SU-DHL-6 (cell line): ENCODE data around the gene DNAAF5.
"Not testable (repeated sequence)": the region's sequence is repeated elsewhere in the genome, so short reads cannot be mapped to it uniquely, and the experiment has no call there.

ENCODE experiments used
- H2AFZ ChIP-seq: fragments of 200-600 bp; sonication (generic); 2 replicates; pipeline ENCODE4 v1.6.1; 2014; ENCODE audit warnings: low read depth, mild to moderate bottlenecking, moderate library complexity, mixed read lengths, antibody characterized with exemption, low read length; ENCODE audit not compliant: severe bottlenecking
- H3F3A ChIP-seq: fragments of 200-600 bp; shearing (Covaris generic); 2 replicates; pipeline ENCODE4 v1.6.0; 2016; ENCODE audit warnings: antibody characterized with exemption, mild to moderate bottlenecking; ENCODE audit not compliant: insufficient read depth
- H3K27ac ChIP-seq: fragments of 200-600 bp; sonication (generic); 2 replicates; pipeline ENCODE4 v1.5.1; 2016; ENCODE audit warnings: low read depth, mild to moderate bottlenecking, low read length, moderate library complexity, mixed read lengths
- H3K27me3 ChIP-seq: fragments of 200-600 bp; sonication (generic), shearing (Covaris generic); 2 replicates; pipeline ENCODE4 v1.6.0; 2014; ENCODE audit warnings: mild to moderate bottlenecking, low read length
- H3K36me3 ChIP-seq: fragments of 200-600 bp; sonication (generic); 2 replicates; pipeline ENCODE4 v1.6.1; 2014; ENCODE audit warnings: mild to moderate bottlenecking, low read length, mixed read lengths
- H3K4me2 ChIP-seq: fragments of 300-600, 200-600 bp; shearing (Covaris generic), sonication (generic); 2 replicates; pipeline ENCODE4 v1.6.0; 2014; ENCODE audit warnings: low read length, low read depth, mild to moderate bottlenecking; ENCODE audit not compliant: poor library complexity, severe bottlenecking
- H3K4me3 ChIP-seq: fragments of 200-600 bp; sonication (generic); 2 replicates; pipeline ENCODE4 v1.5.1; 2014; ENCODE audit warnings: antibody characterized with exemption, low read length, mild to moderate bottlenecking, mixed read lengths; ENCODE audit not compliant: insufficient read depth, poor library complexity, severe bottlenecking
- H3K79me2 ChIP-seq: fragments of 200-600 bp; sonication (generic); 2 replicates; pipeline ENCODE4 v1.6.1; 2014; ENCODE audit warnings: mild to moderate bottlenecking, low read length, moderate library complexity; ENCODE audit not compliant: insufficient read depth
- H3K9ac ChIP-seq: fragments of 200-600 bp; sonication (generic); 2 replicates; pipeline ENCODE4 v1.7.0; 2014; ENCODE audit warnings: mild to moderate bottlenecking, low read length
- H3K9me2 ChIP-seq: fragments of 200-600 bp; sonication (generic); replicated peaks from 2 replicates; pipeline ENCODE4 v1.6.1; 2014; ENCODE audit warnings: low read length; ENCODE audit not compliant: insufficient read depth
- H3K9me3 ChIP-seq: fragments of 200-600 bp; sonication (generic); 2 replicates; pipeline ENCODE4 v1.6.1; 2014; ENCODE audit warnings: low read length, mixed read lengths; ENCODE audit not compliant: insufficient read depth
- H4K20me1 ChIP-seq: fragments of 200-600 bp; sonication (generic); 2 replicates; pipeline ENCODE4 v1.6.1; 2014; ENCODE audit warnings: low read depth, mild to moderate bottlenecking, antibody characterized with exemption, low read length, moderate library complexity, mixed read lengths
- EZH2phosphoT487 ChIP-seq: fragments of 200-600 bp; sonication (generic), shearing (Covaris generic); conservative IDR thresholded peaks from 2 replicates; pipeline ENCODE4 v1.6.1; 2018; ENCODE audit warnings: mild to moderate bottlenecking, antibody characterized with exemption, low read length, moderate library complexity, mixed read lengths
- TF ChIP-seq, protein P1 (sequence below): fragments of 200-600 bp; sonication (generic); IDR thresholded peaks from one replicate; pipeline ENCODE4 v1.5.1; 2017; ENCODE audit warnings: antibody characterized with exemption, mild to moderate bottlenecking, low read length, moderate library complexity; ENCODE audit not compliant: insufficient read depth, poor library complexity, severe bottlenecking

Gene DNAAF5

DNA sequence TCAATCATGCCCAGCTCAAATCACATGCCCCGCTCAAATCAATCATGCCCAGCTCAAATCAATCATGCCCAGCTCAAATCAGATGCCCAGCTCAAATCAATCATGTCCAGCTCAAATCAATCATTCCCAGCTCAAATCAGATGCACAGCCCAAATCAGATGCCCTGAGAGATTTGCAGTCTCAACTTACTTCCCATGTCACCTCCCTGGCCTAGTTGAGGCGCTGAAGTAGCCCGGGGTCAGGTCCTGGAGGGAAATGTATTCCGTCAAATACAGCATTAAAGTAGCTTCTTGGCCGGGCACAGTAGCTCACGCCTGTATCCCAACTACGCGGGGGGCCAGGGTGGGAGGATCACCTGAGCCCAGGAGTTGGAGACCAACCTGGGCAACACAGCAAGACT lies 16.3 kb downstream of the DNAAF5 start:
- H3K9me3 ChIP-seq, result no peaks in the 10 kb centered on the region
- H3K4me2 ChIP-seq, result no peak overlapping the region
- no peaks in the 10 kb centered on the region for H3K36me3 ChIP-seq
- H4K20me1 ChIP-seq, result no peaks in the 10 kb centered on the region
- H3K27ac ChIP-seq, result no peak overlapping the region
- no peak for TF ChIP-seq EZH2phosphoT487
- TF ChIP-seq, protein P1, sequence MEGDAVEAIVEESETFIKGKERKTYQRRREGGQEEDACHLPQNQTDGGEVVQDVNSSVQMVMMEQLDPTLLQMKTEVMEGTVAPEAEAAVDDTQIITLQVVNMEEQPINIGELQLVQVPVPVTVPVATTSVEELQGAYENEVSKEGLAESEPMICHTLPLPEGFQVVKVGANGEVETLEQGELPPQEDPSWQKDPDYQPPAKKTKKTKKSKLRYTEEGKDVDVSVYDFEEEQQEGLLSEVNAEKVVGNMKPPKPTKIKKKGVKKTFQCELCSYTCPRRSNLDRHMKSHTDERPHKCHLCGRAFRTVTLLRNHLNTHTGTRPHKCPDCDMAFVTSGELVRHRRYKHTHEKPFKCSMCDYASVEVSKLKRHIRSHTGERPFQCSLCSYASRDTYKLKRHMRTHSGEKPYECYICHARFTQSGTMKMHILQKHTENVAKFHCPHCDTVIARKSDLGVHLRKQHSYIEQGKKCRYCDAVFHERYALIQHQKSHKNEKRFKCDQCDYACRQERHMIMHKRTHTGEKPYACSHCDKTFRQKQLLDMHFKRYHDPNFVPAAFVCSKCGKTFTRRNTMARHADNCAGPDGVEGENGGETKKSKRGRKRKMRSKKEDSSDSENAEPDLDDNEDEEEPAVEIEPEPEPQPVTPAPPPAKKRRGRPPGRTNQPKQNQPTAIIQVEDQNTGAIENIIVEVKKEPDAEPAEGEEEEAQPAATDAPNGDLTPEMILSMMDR, result no peak
- no peaks in the 10 kb centered on the region for H3K27me3 ChIP-seq
- H3K4me3 ChIP-seq, result no peak overlapping the region
- H3K79me2 ChIP-seq, result peaks cover 19% of the 10 kb centered on the region
- no peak overlapping the region for H3K9ac ChIP-seq
- no peaks in the 10 kb centered on the region for H3F3A ChIP-seq
- no peaks in the 10 kb centered on the region for H3K9me2 ChIP-seq
- H2AFZ ChIP-seq, result no peak overlapping the region

DNA sequence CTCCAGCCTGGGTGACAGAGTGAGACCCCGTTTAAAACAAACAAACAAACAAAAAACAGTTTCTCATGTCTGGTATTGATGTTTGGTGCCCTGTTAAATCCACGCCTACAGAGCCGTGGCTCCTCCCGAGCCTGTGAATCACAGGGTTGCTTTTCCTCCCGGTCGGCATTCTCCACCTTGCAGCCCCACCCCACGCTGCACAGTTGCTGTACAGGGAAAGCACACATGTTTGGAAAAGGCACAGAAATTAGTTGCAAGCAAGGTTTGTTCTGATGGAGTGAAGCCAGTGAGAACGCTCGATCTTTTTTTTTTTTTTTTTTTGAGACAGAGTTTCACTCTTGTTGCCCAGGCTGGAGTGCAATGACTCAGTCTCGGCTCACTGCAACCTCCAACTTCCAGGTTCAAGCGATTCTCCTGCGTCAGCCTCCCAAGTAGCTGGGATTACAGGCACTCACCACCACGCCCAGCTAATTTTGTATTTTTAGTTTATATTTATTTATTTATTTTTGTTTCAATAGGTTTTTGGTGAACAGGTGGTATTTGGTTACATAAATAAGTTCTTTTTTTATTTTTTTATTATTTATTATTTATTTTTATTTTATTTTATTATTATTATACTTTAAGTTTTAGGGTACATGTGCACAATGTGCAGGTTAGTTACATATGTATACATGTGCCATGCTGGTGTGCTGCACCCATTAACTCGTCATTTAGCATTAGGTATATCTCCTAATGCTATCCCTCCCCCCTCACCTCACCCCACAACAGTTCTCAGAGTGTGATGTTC lies 17.0 kb downstream of the DNAAF5 start:
- H3F3A ChIP-seq, H3K27me3 ChIP-seq, H3K9ac ChIP-seq, H3K4me2 ChIP-seq, H2AFZ ChIP-seq, H3K36me3 ChIP-seq, H4K20me1 ChIP-seq, H3K9me2 ChIP-seq, H3K4me3 ChIP-seq, H3K9me3 ChIP-seq, H3K27ac ChIP-seq: not testable (repeated sequence)
- H3K79me2 ChIP-seq, result peaks cover 12% of the 10 kb centered on the region; the same call in 1 of the 2 replicates

DNA sequence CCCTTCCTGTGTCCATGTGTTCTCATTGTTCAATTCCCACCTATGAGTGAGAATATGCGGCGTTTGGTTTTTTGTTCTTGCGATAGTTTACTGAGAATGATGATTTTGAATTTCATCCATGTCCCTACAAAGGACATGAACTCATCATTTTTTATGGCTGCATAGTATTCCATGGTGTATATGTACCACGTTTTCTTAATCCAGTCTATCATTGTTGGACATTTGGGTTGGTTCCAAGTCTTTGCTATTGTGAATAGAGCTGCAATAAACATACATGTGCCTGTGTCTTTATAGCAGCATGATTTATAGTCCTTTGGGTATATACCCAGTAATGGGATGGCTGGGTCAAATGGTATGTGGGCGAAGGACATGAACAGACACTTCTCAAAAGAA lies 17.6 kb downstream of the DNAAF5 start:
- H3K4me2 ChIP-seq, H3K36me3 ChIP-seq: not testable (repeated sequence)

DNA sequence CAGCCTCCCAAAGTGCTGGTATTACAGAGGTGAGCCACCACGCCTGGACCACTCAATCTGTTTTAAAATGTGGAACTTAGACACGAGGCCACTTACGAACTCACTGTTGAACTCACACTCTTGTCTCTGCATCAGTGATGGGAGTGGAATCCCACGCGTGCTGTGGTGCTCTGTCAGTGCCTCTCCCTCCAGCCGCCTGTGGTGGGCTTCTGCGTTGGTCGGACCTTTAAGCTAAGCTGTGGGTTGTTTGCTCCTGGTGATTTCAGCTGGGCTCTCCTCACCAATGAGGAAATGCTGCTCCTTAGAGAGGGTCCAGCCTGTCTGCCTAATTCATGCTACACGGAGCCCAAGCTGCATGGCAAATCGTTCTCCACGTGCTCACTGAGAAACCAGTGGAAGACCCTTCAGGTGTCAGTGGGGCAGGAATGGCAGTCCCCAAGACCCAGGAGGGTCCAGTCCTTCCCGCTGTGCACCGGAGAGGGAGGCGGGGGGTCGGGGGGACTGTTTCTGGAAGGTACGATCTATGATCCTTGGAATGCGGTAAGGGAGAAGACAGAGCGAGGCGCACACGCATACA lies 18.4 kb downstream of the DNAAF5 start:
- H3K9ac ChIP-seq, result no peak overlapping the region
- no peak overlapping the region for H3K4me2 ChIP-seq
- TF ChIP-seq, protein P1, result no peak
- no peak for TF ChIP-seq EZH2phosphoT487
- H3K27ac ChIP-seq, result no peak overlapping the region
- no peak overlapping the region for H2AFZ ChIP-seq
- no peaks in the 10 kb centered on the region for H3K36me3 ChIP-seq
- no peaks in the 10 kb centered on the region for H4K20me1 ChIP-seq
- H3K27me3 ChIP-seq, result no peaks in the 10 kb centered on the region
- no peaks in the 10 kb centered on the region for H3K9me2 ChIP-seq
- H3K79me2 ChIP-seq, result peaks cover 3% of the 10 kb centered on the region; the same call in 1 of the 2 replicates
- H3K4me3 ChIP-seq, result no peak overlapping the region
- no peaks in the 10 kb centered on the region for H3F3A ChIP-seq
- H3K9me3 ChIP-seq, result no peaks in the 10 kb centered on the region

More for the DNA sequence above, 17.6 kb downstream of the DNAAF5 start:
- not testable (repeated sequence) for H3K4me3 ChIP-seq, H3F3A ChIP-seq, H3K27me3 ChIP-seq, H3K9me3 ChIP-seq, H3K9me2 ChIP-seq, H2AFZ ChIP-seq, H4K20me1 ChIP-seq, H3K9ac ChIP-seq, H3K79me2 ChIP-seq, H3K27ac ChIP-seq
